MM.1S (cell line): ENCODE results near the gene TTC28.

Source experiments
- EZH2 ChIP-seq: fragments of 300-600 bp; sonication (generic); optimal IDR thresholded peaks from 2 replicates; pipeline ENCODE3; 2017; ENCODE audit warnings: low read depth, mild to moderate bottlenecking, antibody characterized with exemption, low read length, mixed read lengths
- EZH2phosphoT487 ChIP-seq: fragments of 300-600 bp; sonication (generic); IDR thresholded peaks from 2 replicates; pipeline ENCODE4 v1.6.1; 2018; ENCODE audit warnings: antibody characterized with exemption, low read length
- TF ChIP-seq, protein P1 (sequence below): fragments of 300-600 bp; sonication (generic); IDR thresholded peaks from 2 replicates; pipeline ENCODE4 v1.5.1; 2016; ENCODE audit warnings: antibody characterized with exemption, low read length, mixed read lengths

DNA sequence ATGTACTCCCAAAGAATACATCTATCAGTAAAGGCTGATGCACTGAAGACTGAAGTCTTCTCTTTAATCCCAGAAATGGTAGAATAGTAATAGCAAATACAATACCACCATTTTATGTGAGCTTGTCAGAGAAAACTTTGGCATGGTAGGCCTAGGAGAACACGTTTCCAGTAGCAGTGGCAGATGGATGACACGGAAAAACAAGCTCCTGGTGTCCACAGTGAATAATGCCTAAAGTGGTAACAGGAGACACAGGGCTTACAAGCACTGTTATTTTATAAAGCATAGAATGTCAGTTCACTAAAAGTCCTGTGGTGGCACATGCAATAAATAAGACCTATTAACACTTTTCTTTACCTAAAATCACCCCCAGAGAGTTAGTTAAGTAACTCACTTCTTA, 277.6 kb downstream of the TTC28 start:
- TF ChIP-seq EZH2phosphoT487 (no peak), EZH2 (no peak)
- TF ChIP-seq, protein P1, sequence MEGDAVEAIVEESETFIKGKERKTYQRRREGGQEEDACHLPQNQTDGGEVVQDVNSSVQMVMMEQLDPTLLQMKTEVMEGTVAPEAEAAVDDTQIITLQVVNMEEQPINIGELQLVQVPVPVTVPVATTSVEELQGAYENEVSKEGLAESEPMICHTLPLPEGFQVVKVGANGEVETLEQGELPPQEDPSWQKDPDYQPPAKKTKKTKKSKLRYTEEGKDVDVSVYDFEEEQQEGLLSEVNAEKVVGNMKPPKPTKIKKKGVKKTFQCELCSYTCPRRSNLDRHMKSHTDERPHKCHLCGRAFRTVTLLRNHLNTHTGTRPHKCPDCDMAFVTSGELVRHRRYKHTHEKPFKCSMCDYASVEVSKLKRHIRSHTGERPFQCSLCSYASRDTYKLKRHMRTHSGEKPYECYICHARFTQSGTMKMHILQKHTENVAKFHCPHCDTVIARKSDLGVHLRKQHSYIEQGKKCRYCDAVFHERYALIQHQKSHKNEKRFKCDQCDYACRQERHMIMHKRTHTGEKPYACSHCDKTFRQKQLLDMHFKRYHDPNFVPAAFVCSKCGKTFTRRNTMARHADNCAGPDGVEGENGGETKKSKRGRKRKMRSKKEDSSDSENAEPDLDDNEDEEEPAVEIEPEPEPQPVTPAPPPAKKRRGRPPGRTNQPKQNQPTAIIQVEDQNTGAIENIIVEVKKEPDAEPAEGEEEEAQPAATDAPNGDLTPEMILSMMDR, result no peak
